HepG2 (cell line): ENCODE data around the gene ACSS1. TPM values are rescaled to one million over a fixed set of nuclear protein-coding genes. Genes with fewer than 3 reads are reported as not detected.

ENCODE experiments used
- EEA1 ChIP-seq: sonication (generic); formaldehyde crosslinking; IDR thresholded peaks from 2 replicates; pipeline ENCODE4 v1.5.1; 2020; ENCODE audit warnings: mild to moderate bottlenecking, missing genetic modification reagents, borderline replicate concordance
- GMEB1 ChIP-seq: sonication (generic); formaldehyde crosslinking; IDR thresholded peaks from 2 replicates; pipeline ENCODE4 v1.5.1; 2020; ENCODE audit warnings: missing genetic modification reagents, mild to moderate bottlenecking, borderline replicate concordance
- KLF16 ChIP-seq, 2 experiments: sonication (generic) in 1 of 2; formaldehyde crosslinking in 1 of 2; IDR thresholded peaks; 2 replicates each; pipeline versions ENCODE4 v1.6.1 to v1.8.0; 2016 to 2023; ENCODE audit warnings: missing genetic modification reagents in 2 of 2, missing compliant biosample characterization in 1 of 2
- NFKBIZ ChIP-seq: IDR thresholded peaks from 2 replicates; pipeline ENCODE4 v1.6.1; 2018; ENCODE audit warnings: missing genetic modification reagents, missing compliant biosample characterization
- PHF21A ChIP-seq: sonication (generic); formaldehyde crosslinking; IDR thresholded peaks from 2 replicates; pipeline ENCODE4 v1.5.0; 2020; ENCODE audit warnings: mild to moderate bottlenecking, missing genetic modification reagents
- PHF8 ChIP-seq: sonication (generic); formaldehyde crosslinking; IDR thresholded peaks from 2 replicates; pipeline ENCODE4 v1.5.0; 2020; ENCODE audit warnings: missing genetic modification reagents
- REPIN1 ChIP-seq: sonication (generic); formaldehyde crosslinking; IDR thresholded peaks from 2 replicates; pipeline ENCODE4 v1.8.0; 2022; ENCODE audit warnings: missing genetic modification reagents, low read depth, mild to moderate bottlenecking, borderline replicate concordance
- STAG1 ChIP-seq: sonication (generic); formaldehyde crosslinking; IDR thresholded peaks from 2 replicates; pipeline ENCODE4 v1.4.0; 2020; ENCODE audit warnings: missing genetic modification reagents
- TEAD3 ChIP-seq: optimal IDR thresholded peaks from 2 replicates; pipeline ENCODE3; 2016; ENCODE audit warnings: borderline replicate concordance
- ZFP91 ChIP-seq: sonication (generic); formaldehyde crosslinking; IDR thresholded peaks from 2 replicates; pipeline ENCODE4 v1.9.0; 2022; ENCODE audit warnings: missing genetic modification reagents, mild to moderate bottlenecking, borderline replicate concordance
- ZNF276 ChIP-seq: sonication (generic); formaldehyde crosslinking; IDR thresholded peaks from 2 replicates; pipeline ENCODE4 v1.4.0; 2020; ENCODE audit warnings: mild to moderate bottlenecking, low read depth, missing genetic modification reagents
- ZNF317 ChIP-seq: sonication (generic); formaldehyde crosslinking; IDR thresholded peaks from 2 replicates; pipeline ENCODE4 v1.5.0; 2020; ENCODE audit warnings: mild to moderate bottlenecking, missing genetic modification reagents
- ZNF329 ChIP-seq: sonication (generic); formaldehyde crosslinking; IDR thresholded peaks from 2 replicates; pipeline ENCODE4 v1.9.0; 2021; ENCODE audit warnings: low read depth, mild to moderate bottlenecking, missing genetic modification reagents
- ZNF33B ChIP-seq: sonication (generic); formaldehyde crosslinking; IDR thresholded peaks from 2 replicates; pipeline ENCODE4 v1.5.1; 2020; ENCODE audit warnings: mild to moderate bottlenecking, missing genetic modification reagents
- ZNF362 ChIP-seq: sonication (generic); formaldehyde crosslinking; IDR thresholded peaks from 2 replicates; pipeline ENCODE4 v1.4.0; 2020; ENCODE audit warnings: missing genetic modification reagents, mild to moderate bottlenecking, borderline replicate concordance
- ZNF564 ChIP-seq: sonication (generic); formaldehyde crosslinking; IDR thresholded peaks from 2 replicates; pipeline ENCODE4 v1.8.1; 2023; ENCODE audit warnings: mild to moderate bottlenecking, missing genetic modification reagents
- ZNF580 ChIP-seq: IDR thresholded peaks from 2 replicates; pipeline ENCODE4 v1.6.1; 2016; ENCODE audit warnings: low read depth, borderline replicate concordance
- ZSCAN30 ChIP-seq: sonication (generic); formaldehyde crosslinking; IDR thresholded peaks from 2 replicates; pipeline ENCODE4 v1.5.0; 2020; ENCODE audit warnings: mild to moderate bottlenecking, missing genetic modification reagents
- polyA plus RNA-seq, 8 experiments: library from polyadenylated mRNA; depleted of rRNA in 3 of 8; stranded (reverse) in 7 of 8; unstranded in 1 of 8; fragments of >200 nt; fragmentation: Illumina TruSeq in 4 of 8; extraction: Trizol in 4 of 8; gene quantifications; 2 replicates each; pipeline versions ENCODE4 v1.2.1 to v1.2.3, GENCODE V29; 2011 to 2016; ENCODE audit warnings: low read depth in 4 of 8, missing spikeins in 1 of 8, mixed read lengths in 1 of 8; ENCODE audit not compliant: insufficient read depth in 1 of 8
- total RNA-seq, 5 experiments: library from RNA; depleted of rRNA; stranded (reverse); fragments of >200 nt; fragmentation: Illumina TruSeq; extraction: Trizol; gene quantifications; 2 replicates each; pipeline ENCODE4 v1.2.3, GENCODE V29; 2016; ENCODE audit warnings: low read depth in 1 of 5

The ACSS1 gene
- total and polyA plus RNA-seq, 2 of the 13 experiments (the other 11 are each of a cell fraction or from before 2014, with no cell fraction given), result 15.2 to 41.6 TPM

- 0 out of 2 replicates have a peak, but pooled peaks have one; percentile 28 for TF ChIP-seq ZNF329 (CRISPR knock-in tag)
- peak; percentile 68; the same call in 1 of the 2 replicates for TF ChIP-seq REPIN1
- 0 out of 2 replicates have a peak, but pooled peaks have one; percentile 32 for TF ChIP-seq ZSCAN30 (CRISPR knock-in tag)
- peak; percentile 25; the same call in 1 of the 2 replicates for TF ChIP-seq ZFP91
- 0 out of 2 replicates have a peak, but pooled peaks have one; percentile 12 for TF ChIP-seq ZNF33B (CRISPR knock-in tag)
- TF ChIP-seq TEAD3, result peak; percentile 34
- TF ChIP-seq GMEB1 (CRISPR knock-in tag), result peak; percentile 46; the same call in 1 of the 2 replicates
- peak; percentile 82; the same call in 1 of the 2 replicates for TF ChIP-seq ZNF580
- peak; percentile 57; the same call in 1 of the 2 replicates for TF ChIP-seq ZNF564
- TF ChIP-seq KLF16 (CRISPR knock-in tag; IDR thresholded peaks at IDR 0.05), result peak in 1 of 2 experiments; percentile 42; a peak in 1 of 4 replicates
- TF ChIP-seq ZNF276 (CRISPR knock-in tag), result 0 out of 2 replicates have a peak, but pooled peaks have one; percentile 16
- no peak for TF ChIP-seq ZNF317
- TF ChIP-seq NFKBIZ, result peak; percentile 64; the same call in 1 of the 2 replicates
- peak; percentile 31; the same call in 1 of the 2 replicates for TF ChIP-seq PHF8 (CRISPR knock-in tag)
- TF ChIP-seq PHF21A (CRISPR knock-in tag), result peak; percentile 40; the same call in 1 of the 2 replicates
- TF ChIP-seq ZNF362 (CRISPR knock-in tag), result peak; percentile 71
- peak; percentile 99 for TF ChIP-seq STAG1 (CRISPR knock-in tag)
- TF ChIP-seq EEA1, result no peak
Observed at GRCh38 chr20:24994470-24995368, 63.2 kb downstream of the ACSS1 start (continued).
